Testis (tissue), 3 donors: ENCODE data around the gene KCNH2. TPM values are rescaled to one million over a fixed set of nuclear protein-coding genes. Genes with fewer than 3 reads are reported as not detected.

ENCODE experiments used
- DNase-seq: peaks from one replicate; pipeline ENCODE4 v3.0.0-alpha.2; 2019
- H3K27ac ChIP-seq, 2 donors: fragments of 200-600 bp; sonication (generic); one replicate each; pipeline ENCODE4 v1.5.1; 2019
- H3K27me3 ChIP-seq: fragments of 200-600 bp; sonication (generic); one replicate; pipeline ENCODE4 v1.5.1; 2019
- H3K36me3 ChIP-seq: fragments of 200-600 bp; sonication (generic); one replicate; pipeline ENCODE4 v1.5.1; 2017; ENCODE audit warnings: low read depth; ENCODE audit errors: missing control alignments
- H3K4me1 ChIP-seq: fragments of 200-600 bp; sonication (generic); one replicate; pipeline ENCODE4 v1.5.1; 2019
- H3K4me3 ChIP-seq, 2 donors: fragments of 200-600 bp; sonication (generic); one replicate each; pipeline ENCODE4 v1.5.1; 2017 to 2019
- H3K9me3 ChIP-seq: fragments of 200-600 bp; sonication (generic); one replicate; pipeline ENCODE4 v1.5.1; 2017
- CTCF ChIP-seq, 3 experiments: fragments of 450-650 bp in 2 of 3; fragments of 200-600 bp in 1 of 3; sonication (generic) in 1 of 3; IDR thresholded peaks; one replicate each; pipeline ENCODE4 v1.5.1; 2016 to 2019; ENCODE audit warnings: antibody characterized with exemption in 3 of 3, mild to moderate bottlenecking in 2 of 3, moderate library complexity in 1 of 3
- POLR2A ChIP-seq: fragments of 450-650 bp; IDR thresholded peaks from one replicate; pipeline ENCODE4 v1.6.1; 2017; ENCODE audit warnings: antibody characterized with exemption, mild to moderate bottlenecking, moderate library complexity
- WGBS, 2 donors: methylation state at CpG; one replicate each; pipeline ENCODE4 v1.1.5; 2018; 5-methylcytosine and 5-hydroxymethylcytosine counted together
- intact Hi-C: fragments of 100-400 bp; cut with DNase I; formaldehyde crosslinking; loops from one replicate; pipeline ENCODE4 v1.15.1; 2023; ENCODE audit warnings: low total_unique reads
- polyA plus RNA-seq: library from polyadenylated mRNA; stranded (reverse); fragments of 350-450 nt; fragmentation: Illumina TruSeq; extraction: RNeasy Lipid Tissue Mini Kit (QIAGEN cat#74804); gene quantifications from one replicate; pipeline ENCODE4 v1.2.3, GENCODE V29; 2014; ENCODE audit warnings: low read depth, low replicate concordance; ENCODE audit not compliant: insufficient read depth
- total RNA-seq, 2 donors: library from RNA; depleted of rRNA; stranded (reverse); fragments of >200 nt; gene quantifications; one replicate each; pipeline ENCODE4 v1.2.3, GENCODE V29; 2016

Gene KCNH2
- total and polyA plus RNA-seq, 3 donors from 2014 or later, result 82.5 to 247 (median 230) TPM

- H3K36me3 ChIP-seq, result no peaks in the 10 kb centered on the region
- intact Hi-C loops, result no loop called here
- H3K4me1 ChIP-seq, result peaks cover 29% of the 10 kb centered on the region
- DNase-seq, result no peak
- no peak overlapping the region for H3K4me3 ChIP-seq
- H3K27ac ChIP-seq, result peak overlapping the region; percentile 6 to 50
- no peaks in the 10 kb centered on the region for H3K27me3 ChIP-seq
- TF ChIP-seq CTCF (IDR thresholded peaks at IDR 0.05), result no peak
- no peak for TF ChIP-seq POLR2A
- no peaks in the 10 kb centered on the region for H3K9me3 ChIP-seq
- 88 to 95% methylated on average over 13 to 15 of the region's 15 CpGs for WGBS, 2 donors
These were observed 36.6 kb downstream of the KCNH2 start for GRCh38 chr7:150941351-150942000.

- Histone ChIP-seq H3K27ac (no peak overlapping the region), H3K4me1 (peaks cover 22% of the 10 kb centered on the region), H3K27me3 (no peaks in the 10 kb centered on the region), H3K36me3 (no peaks in the 10 kb centered on the region), H3K9me3 (no peaks in the 10 kb centered on the region), H3K4me3 (no peak overlapping the region)
- intact Hi-C loops, result no loop called here
- no peak for DNase-seq
- no peak for TF ChIP-seq CTCF (IDR thresholded peaks at IDR 0.05)
- TF ChIP-seq POLR2A, result no peak
- WGBS, 2 donors, result 85 to 89% methylated on average over 11 of the region's 11 CpGs
These were observed 37.6 kb downstream of the KCNH2 start for GRCh38 chr7:150940431-150941102.

- intact Hi-C loops, result no loop called here
- H3K9me3 ChIP-seq, result no peaks in the 10 kb centered on the region
- no peaks in the 10 kb centered on the region for H3K36me3 ChIP-seq
- H3K4me1 ChIP-seq, result peaks cover 11% of the 10 kb centered on the region
- no peak overlapping the region for H3K27ac ChIP-seq
- TF ChIP-seq POLR2A (no peak), CTCF (IDR thresholded peaks at IDR 0.05) (no peak)
- no peaks in the 10 kb centered on the region for H3K27me3 ChIP-seq
- no peak overlapping the region for H3K4me3 ChIP-seq
- no peak for DNase-seq
These were observed 38.7 kb downstream of the KCNH2 start for GRCh38 chr7:150939466-150939865.

GRCh38 chr7:150939052-150939451 is 39.1 kb downstream of the KCNH2 start:
- 90 to 100% methylated on average over 2 of the region's 2 CpGs for WGBS, 2 donors
- TF ChIP-seq CTCF (IDR thresholded peaks at IDR 0.05) (no peak), POLR2A (no peak)
- no peaks in the 10 kb centered on the region for H3K27me3 ChIP-seq
- H3K9me3 ChIP-seq, result no peaks in the 10 kb centered on the region
- no peaks in the 10 kb centered on the region for H3K36me3 ChIP-seq
- H3K27ac ChIP-seq, result no peak overlapping the region
- intact Hi-C loops, result no loop called here
- peaks cover 6% of the 10 kb centered on the region for H3K4me1 ChIP-seq
- DNase-seq, result no peak
- H3K4me3 ChIP-seq, result no peak overlapping the region

GRCh38 chr7:150938566-150938965 is 39.6 kb downstream of the KCNH2 start:
- peaks cover 5% of the 10 kb centered on the region for H3K4me1 ChIP-seq
- no peak overlapping the region for H3K27ac ChIP-seq
- intact Hi-C loops, result no loop called here
- no peaks in the 10 kb centered on the region for H3K9me3 ChIP-seq
- H3K4me3 ChIP-seq, result no peak overlapping the region
- no peak for TF ChIP-seq POLR2A
- TF ChIP-seq CTCF (IDR thresholded peaks at IDR 0.05), result no peak
- H3K27me3 ChIP-seq, result no peaks in the 10 kb centered on the region
- H3K36me3 ChIP-seq, result no peaks in the 10 kb centered on the region
- no peak for DNase-seq
- 44 to 60% methylated on average over 4 of the region's 4 CpGs for WGBS, 2 donors
